Fibroblast of skin of left quadriceps (primary cell): ENCODE results near the gene CAND1.
"Not testable (repeated sequence)": the region's sequence is repeated elsewhere in the genome, so short reads cannot be mapped to it uniquely, and the experiment has no call there.

ENCODE experiments used
- DNase-seq, 2 experiments: peaks; one replicate each; pipeline ENCODE4 v3.0.0-alpha.2; 2013; ENCODE audit warnings: low read depth in 2 of 2

CAND1 gene

DNA sequence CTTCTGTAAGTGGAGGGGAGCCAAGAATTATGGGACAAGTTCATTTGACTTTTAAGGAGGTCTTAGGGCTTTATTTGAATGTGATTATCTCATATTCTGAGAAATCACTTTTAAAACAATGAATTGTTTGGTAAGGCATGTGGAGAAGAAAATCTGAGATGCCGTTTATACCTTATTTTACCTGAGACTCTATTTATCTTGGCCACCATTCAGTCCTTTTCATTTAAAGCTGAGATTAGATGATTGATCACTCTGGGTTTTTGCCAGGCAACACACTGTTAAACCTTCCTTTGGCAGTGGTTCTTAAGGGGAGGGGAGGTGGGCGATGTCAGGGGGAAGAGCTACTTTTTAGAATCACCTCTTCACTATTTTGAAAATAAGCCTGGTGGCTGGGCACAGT is 11.4 kb downstream of the CAND1 start:
- DNase-seq, result no peak

DNA sequence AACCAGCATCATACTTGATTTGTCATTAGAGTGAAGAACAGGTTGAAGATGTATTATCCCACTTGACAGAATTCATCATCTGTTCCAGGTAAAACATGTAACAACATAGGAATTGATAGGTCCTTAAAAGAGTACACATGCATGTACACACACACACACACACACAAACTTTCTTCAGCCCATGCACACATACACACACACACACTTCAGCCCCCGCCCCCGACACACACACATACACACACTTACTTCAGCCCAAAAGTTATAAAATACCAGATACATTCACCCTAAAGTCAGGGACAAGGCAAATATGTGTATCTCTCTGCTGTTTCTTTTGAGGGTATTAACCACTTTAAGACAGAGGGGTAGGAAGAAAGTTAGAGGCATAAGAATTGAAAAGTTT is 15.4 kb downstream of the CAND1 start:
- no peak for DNase-seq

DNA sequence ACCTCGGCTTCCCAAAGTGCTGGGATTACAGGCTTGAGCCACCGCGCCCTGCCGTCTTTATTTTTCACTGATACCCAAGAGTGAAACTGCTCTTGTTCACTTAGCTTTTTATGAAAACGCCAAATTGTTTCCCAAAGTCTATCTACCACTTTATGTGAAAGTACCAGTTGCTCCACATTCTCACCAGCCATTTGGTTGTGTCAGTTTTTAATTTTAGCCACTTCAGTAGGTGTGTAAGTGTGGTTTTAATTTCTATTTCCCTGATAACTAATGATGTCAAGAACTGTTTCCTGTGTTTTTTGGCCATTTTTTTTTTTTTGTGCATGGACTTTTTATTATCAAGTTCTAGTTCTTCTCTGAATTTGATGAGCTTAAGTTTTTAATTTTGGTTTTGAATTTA is 17.1 kb downstream of the CAND1 start:
- DNase-seq, result no peak

DNA sequence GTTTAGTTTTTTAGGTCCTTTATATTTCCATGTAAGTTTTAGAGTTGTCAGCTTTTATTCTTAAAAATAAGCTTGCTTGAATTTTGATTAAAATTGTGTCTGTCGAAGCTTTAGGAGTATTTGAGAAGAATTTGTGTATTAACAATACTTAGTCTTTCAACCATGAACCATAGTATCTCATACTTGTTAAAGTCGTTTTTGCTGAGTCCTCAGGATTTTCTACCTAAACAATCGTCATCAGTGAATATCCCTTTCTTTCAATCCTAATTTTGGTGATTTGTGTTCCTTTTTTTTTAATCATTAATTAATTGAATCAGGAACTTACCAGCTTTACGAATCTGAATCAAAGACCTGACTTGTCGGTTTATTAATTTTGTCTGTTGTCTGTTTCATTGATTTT is 18.2 kb downstream of the CAND1 start:
- DNase-seq, result no peak

DNA sequence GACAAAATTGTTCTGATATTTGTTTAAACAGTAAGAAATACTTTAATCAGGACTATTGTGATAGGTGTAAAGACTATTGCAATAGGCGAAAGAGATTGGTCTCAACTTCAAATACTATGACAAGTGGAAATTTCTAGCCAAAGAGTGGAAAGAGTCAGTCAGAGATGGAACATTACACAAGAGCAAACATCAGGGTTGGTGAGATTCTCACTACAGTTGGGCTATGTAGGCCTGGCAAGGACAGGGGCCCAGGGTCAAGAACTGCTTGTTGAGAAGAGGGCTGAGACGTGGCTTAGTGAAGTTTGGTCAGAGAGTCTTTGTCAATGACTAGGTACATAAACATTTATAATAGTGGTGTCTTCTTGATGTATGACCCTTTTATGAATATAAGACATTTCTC is 19.4 kb downstream of the CAND1 start:
- DNase-seq, result no peak

DNA sequence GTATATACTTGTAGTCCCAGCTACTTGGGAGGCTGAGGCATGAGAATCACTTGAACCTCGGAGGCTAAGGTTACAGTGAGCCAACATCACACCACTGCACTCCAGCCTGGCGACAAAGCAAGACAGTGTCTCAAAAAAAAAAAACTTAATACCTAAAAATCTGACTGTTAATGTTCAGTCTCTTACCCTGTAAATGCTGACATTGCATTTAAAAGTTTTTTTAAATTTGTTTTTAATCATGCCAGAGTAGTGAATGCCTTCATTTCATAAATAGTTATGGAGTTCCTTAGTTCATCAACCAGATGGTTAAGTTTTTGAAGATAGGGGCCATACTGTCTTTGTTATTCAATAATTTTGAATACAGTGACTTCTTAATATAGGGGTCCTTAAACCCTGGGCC is 21.2 kb downstream of the CAND1 start:
- DNase-seq, result no peak

DNA sequence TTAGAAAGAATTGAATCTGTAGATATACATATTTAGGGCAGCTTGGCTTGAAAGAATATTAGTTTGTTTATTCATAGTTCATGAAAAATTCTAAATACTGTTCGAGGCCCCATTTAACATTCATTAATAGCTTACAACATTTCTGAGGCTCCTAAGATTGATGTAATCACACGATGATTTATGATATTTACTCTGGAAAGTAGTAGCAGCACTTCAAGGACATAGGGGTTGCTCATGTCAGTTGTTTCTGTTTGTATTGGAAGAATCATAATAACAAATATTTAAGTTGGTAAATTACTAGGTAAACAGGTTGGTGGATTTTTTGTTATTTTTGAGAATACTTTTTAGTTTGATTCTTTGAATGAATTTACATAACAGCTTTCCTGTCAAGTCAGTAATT is 30.4 kb downstream of the CAND1 start:
- no peak for DNase-seq

DNA sequence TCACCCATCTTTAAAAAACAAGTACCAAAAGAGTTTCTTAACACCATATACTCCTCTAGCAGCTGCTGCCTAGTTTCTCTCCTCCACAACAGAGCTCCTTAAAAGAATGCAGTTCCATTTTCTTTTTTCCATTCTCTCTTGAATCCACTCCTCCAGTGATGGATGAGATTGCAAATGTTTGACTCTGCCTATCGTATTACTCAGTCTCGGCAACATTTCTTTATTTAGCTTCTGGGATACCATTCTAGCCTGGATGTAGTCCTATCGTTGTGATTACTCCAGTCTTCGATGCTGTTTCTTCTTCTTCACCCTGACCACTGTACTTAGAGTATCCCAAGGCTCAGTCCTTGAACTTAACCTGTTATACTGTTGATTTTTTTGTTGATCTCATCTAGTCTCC is 30.8 kb downstream of the CAND1 start:
- DNase-seq, result no peak

DNA sequence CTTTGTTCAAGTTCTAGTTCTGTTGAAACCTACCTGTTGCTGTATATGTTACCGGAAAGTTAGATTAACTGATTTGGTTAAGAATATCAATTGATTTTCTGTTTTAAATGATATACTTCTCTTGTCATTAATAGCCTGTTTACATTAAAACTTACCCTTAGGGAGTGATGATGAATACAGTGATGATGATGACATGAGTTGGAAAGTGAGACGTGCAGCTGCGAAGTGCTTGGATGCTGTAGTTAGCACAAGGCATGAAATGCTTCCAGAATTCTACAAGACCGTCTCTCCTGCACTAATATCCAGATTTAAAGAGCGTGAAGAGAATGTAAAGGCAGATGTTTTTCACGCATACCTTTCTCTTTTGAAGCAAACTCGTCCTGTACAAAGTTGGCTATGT is 33.0 kb downstream of the CAND1 start:
- DNase-seq, result no peak

DNA sequence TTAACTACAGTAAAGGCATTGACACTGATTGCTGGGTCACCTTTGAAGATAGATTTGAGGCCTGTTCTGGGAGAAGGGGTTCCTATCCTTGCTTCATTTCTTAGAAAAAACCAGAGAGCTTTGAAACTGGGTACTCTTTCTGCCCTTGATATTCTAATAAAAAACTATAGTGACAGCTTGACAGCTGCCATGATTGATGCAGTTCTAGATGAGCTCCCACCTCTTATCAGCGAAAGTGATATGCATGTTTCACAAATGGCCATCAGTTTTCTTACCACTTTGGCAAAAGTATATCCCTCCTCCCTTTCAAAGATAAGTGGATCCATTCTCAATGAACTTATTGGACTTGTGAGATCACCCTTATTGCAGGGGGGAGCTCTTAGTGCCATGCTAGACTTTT is 36.4 kb downstream of the CAND1 start:
- DNase-seq, result no peak

DNA sequence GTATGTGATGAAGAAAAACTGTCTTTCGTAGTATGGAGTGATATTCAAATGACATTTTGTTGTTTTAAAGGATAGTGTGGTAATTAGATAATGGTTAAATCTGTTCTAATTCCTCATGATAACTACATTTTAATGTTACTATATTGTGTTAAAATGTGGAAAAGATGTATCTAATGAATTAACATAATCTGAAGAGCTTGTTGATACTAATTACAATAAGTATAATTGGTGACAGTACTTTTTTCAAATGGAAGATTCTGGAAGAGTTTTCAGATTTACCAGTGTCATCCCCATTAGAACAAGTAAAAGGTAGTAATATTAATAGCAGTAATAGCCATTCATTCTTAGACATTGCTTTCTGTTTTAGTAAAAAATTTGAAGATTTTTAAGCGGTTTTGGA is 37.6 kb downstream of the CAND1 start:
- no peak for DNase-seq

DNA sequence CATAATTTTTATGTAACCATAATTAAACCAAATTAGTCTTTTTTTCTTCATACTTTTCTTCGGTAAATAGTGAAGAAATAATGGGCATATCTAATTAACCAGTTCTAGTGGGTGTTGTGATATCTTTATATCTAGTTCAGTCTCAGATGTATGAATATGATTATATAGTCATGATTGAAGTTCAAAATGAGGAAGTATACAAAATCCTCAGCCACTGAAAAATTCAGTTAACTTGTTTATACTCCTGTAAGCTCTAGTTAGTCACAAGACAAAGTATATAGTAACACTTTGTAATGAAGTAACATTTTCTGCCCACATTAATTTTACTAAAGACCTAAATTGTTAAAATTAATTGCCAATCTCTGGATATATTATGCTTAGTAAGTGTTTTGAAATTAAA is 46.5 kb downstream of the CAND1 start:
- DNase-seq, result no peak

DNA sequence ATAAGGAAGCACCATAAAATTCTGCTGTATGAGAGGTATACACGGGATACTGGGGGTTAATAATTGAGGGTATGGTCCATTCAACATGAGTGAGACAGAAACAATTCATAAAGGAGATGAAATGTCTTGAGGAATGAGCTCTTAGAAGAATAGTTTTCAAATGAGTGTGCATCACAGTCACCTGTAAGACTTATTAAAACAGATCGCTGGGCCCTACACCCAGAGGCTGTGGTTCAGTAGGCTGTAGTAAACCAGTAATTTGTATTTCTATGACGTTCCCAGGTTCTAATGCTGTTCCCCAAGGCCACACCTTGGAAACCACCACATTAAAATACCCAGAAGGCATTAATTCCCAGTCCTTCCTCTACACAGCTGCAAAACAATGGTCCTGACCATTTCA is 49.6 kb downstream of the CAND1 start:
- no peak for DNase-seq

DNA sequence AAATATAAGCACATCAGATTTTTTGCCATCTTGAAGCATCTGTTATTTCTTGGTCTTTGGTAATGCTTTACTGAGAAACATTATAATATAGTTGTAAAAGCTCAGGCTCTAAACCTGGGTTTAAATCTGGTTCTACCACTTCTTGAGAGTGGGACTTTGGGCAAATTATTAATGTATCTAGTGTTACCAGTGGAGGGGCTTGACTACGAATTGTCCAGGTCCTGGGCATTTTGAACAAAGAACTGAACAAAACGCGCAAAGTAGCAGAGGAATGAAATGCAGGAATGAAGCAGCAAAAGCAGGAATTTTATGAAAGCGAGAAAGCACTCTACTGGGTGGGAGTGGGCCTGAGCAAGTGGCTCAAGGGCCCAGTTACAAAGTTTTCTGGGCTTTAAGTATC is 50.8 kb downstream of the CAND1 start:
- DNase-seq, result no peak

DNA sequence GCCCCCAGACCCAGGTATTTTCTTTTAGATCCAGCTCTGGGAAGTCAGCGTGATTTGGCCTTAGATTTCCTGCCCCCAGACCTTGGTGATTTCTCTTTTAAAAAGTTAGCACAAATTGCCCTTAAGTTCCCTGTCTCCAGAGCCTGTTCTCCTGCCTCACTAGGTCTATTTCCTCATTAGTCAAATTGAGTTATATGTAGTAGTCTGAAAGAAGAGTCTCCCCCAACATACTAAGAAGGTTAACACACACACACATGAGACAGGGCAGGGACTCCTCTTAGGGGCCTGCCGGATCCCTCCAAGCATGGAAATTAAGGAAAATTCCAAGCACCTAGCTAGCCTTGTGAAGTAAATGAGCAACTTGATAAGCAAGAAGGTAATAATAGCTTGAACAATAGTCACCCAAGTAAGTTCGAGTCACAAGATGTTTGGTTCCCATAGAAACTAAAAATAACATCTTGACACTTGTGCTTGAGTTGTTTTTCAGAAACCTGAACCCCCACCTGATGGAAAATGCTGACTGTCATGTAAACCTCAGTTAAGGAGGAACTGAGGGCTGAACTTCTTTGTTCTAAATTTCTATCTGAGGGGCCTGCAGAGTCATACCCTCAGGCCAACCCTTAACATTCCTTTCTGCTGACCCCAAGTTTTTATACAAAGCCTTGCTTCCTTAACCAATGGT is 51.6 kb downstream of the CAND1 start:
- DNase-seq, result no peak

DNA sequence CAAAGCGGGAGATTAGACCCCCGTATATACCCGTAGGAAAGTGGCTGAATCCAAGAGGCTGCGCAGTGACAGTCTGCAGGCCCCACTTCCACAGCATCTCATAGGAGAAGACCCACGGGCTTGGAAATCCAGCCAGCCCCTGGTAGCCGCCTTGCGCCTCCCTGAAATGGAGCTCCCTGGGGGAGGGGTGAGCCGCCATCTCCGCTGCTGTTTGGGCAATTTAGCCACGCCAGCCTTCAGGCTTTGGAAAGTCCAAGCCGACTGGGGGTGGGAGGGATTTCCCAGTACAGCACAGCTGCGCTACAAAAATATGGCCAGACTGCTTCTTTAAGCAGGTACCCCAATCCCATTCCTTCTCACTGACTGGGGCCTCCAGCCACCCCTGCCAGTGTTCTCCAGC is 53.4 kb downstream of the CAND1 start:
- no peak for DNase-seq

DNA sequence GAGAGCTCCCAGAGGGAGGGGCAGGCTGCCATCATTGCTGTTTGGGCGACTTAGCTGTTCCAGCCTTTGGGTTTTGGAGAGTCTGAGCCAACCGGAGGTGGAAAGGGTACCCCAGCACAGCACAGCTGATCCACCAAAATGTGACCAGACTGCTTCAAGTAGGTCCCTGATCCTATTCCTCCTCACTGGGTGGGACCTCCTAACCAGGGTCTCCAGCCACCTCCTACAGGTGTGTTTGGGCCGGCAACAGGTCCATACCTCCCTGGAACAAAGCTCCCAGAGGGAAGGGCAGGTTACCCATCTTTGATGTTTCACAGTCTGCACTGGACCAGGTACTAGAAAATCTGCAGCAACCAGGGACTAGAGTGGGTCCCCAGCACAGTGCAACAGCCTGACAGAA is 53.8 kb downstream of the CAND1 start:
- no peak for DNase-seq

DNA sequence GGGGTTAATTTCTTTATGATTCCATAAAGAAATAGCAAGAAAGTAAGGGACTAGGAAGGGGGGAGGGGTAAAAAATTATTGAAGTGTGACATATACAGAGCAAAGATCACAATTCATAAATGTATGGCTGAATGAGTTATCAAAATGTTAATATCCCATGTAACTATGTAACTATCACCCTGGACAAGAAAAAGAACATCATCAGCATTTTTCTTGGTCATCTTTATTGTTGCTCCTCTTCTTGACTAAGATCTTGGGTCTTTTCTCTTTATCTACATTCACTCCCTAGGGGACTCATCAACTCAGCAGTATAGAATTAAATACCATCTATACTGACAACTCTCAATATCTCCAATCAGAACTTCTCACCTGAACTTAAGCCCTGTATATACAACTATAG is 57.5 kb downstream of the CAND1 start:
- no peak for DNase-seq

DNA sequence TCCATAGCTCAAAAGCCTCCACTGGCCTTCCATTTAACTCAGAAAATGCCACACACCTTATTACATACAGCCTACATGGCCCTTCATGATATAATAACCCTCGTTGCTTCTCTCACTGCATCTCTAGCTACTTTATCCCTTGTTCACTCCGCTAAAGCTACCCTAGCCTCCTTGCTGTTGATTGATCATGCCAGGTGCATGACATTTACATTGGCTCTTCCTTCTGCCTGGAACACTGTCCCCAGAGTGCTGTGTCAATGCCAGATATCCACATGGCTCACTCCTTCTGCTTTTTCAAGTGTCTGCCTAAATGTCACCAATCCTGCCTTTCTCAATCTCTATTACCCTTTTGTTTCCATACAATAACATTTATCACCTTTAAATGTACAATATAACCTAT is 58.3 kb downstream of the CAND1 start:
- no peak for DNase-seq

DNA sequence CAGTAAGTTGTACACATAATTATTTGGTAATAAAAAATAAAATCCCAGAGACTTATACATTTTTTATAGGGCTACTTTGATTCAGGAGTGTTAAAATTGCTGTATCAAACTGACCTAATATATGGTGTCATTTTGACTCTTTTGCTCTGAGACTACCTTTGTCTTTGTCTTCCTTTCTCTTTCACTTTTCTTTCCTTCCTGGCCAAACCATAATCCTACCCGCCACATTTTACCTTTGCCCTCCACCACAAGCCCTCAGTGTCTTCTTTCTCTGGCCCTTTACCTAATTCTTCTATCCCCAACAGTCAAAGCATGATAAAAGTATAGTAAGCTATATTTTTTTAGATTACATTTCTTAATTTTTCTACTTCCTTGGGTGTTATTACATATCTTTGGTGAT is 62.0 kb downstream of the CAND1 start:
- no peak for DNase-seq

DNA sequence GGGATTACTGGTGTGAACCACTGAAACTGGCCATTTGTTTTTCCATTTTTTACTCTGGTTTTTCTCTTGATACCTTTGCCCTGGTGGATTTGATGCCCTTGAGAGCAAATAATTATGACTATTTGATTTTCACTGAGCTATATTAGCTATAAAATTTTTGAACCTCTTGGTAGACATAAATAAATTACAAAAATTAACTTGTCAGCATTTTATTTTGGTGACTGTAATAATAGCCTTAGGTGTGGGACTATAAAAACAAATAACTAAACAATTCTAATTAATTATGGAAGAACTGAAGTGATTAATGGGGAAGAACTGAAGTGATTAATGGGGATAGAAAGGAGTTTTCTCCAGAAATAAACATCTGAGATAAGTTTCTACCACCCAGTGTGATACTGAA is 62.7 kb downstream of the CAND1 start:
- DNase-seq, result no peak

DNA sequence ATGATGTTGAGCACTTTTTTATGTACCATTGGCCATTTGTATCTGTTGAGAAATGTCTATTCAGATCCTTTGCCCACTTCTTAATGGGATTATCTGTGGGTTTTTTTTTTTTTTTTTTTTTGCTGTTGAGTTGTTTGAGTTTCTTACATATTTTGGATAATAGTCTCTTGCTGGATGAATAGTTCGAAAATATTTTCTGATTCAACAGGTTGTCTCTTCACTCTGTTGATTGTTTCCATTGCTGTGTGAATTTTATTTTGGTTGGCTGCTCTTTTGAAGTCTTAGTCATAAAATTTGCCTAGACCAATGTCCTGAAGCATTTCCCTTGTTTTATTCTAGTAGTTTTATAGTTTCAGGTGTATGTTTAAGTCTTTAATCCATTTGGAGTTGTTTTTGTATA is 64.5 kb downstream of the CAND1 start:
- no peak for DNase-seq

DNA sequence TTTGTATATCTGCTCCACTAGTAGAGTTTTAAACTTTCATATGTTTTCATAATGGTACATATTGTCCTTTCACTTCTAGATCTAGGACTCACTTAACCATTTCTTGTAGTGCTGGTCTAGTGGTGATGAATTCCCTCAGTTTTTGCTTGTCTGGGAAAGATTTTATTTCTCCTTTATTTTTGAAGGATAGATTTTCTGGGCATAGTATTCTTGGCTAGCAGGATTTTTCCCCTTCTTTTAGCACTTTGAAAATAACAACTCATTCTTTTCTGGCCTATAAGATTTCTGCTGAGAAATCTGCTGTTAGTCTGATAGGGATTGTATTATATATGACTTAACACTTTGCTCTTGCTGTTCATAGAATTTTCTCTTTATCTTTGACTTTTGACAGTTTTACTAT is 69.3 kb downstream of the CAND1 start:
- DNase-seq, result no peak

DNA sequence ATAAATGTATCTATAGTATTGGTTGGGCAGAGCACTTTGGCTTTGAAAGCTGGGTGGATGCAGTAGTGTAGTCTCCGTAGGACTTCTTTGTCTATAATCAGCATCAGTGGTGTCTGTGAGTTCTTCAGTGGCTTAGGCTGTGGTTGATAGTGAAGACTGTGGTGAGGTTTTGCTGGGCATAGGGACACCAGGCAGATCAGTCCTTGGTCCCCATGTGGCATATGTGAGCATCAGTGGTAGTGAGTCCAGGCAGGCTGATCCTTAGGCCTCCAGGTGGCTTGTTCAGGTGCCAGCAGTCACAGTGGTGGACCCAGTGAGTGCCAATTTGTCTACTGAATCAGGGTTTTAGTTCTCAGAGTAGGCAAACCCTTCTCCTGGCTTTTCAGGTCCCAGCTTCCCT is 70.4 kb downstream of the CAND1 start:
- no peak for DNase-seq

DNA sequence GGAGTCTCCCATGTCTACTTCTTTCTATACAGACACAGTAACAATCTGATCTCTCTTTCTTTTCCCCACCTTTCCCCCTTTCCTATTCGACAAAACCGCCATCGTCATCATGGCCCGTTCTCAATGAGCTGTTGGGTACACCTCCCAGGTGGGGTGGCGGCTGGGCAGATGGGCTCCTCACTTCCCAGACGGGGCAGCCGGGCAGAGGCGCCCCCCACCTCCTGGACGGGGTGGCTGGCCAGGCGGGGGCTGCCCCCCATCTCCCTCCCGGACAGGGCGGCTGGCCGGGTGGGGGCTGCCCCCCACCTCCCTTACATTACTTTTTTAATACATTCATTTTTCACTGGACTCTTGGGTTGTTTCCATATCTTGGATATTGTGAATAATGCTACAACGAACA is 71.9 kb downstream of the CAND1 start:
- not testable (repeated sequence) for DNase-seq
